SU-DHL-6 (cell line): ENCODE results near the gene CCDC85C.
A peak's percentile ranks its signal among the peaks of the same experiment; 100 is the strongest.

Experiments used
- CTCF ChIP-seq: fragments of 200-600 bp; sonication (generic); IDR thresholded peaks from one replicate; pipeline ENCODE4 v1.5.1; 2017; ENCODE audit warnings: antibody characterized with exemption, mild to moderate bottlenecking, low read length, moderate library complexity; ENCODE audit not compliant: insufficient read depth, poor library complexity, severe bottlenecking
- EZH2phosphoT487 ChIP-seq: fragments of 200-600 bp; sonication (generic), shearing (Covaris generic); conservative IDR thresholded peaks from 2 replicates; pipeline ENCODE4 v1.6.1; 2018; ENCODE audit warnings: mild to moderate bottlenecking, antibody characterized with exemption, low read length, moderate library complexity, mixed read lengths

GRCh38 chr14:99575043-99576023 lies 28.7 kb downstream of the CCDC85C start:
- TF ChIP-seq CTCF (peak; percentile 23), EZH2phosphoT487 (no peak)
